GM12878 (cell line): ENCODE data around the gene NOC4L. TPM values are rescaled to one million over a fixed set of nuclear protein-coding genes. Genes with fewer than 3 reads are reported as not detected.

ENCODE experiments used
- ATAC-seq: fragments of 200-7000 bp; cut with Tn5 transposase; 3 replicates; pipeline ENCODE4 v1.9.1; 2020; ENCODE audit warnings: mild to moderate bottlenecking, moderate library complexity
- BruUV-seq: library from RNA; stranded (reverse); fragments of 400-500 nt; replicated peaks from 2 replicates; lab custom pipeline; 2021; lab: Mats Ljungman, UMichigan
- CTCF ChIA-PET: fragments of 300-600 bp; sonication (Branson Sonifier 250); formaldehyde crosslinking; extraction: SDS; loops from one replicate; lab custom pipeline; 2021; ENCODE audit warnings: inconsistent platforms; lab: Yijun Ruan, JAX
- POLR2A ChIA-PET: fragments of 350-600 bp; formaldehyde crosslinking; extraction: SDS; loops from one replicate; lab custom pipeline; 2021; ENCODE audit warnings: inconsistent platforms; lab: Charles Lee
- RAD21 ChIA-PET: fragments of 300-600 bp; sonication (Branson Sonifier 250); formaldehyde crosslinking; loops from one replicate; lab custom pipeline; 2023; ENCODE audit warnings: antibody characterized with exemption; ENCODE audit not compliant: unreplicated experiment; lab: Charles Lee
- SMC1A ChIA-PET: fragments of 300-600 bp; sonication (Branson Sonifier 250); formaldehyde crosslinking; loops from one replicate; lab custom pipeline; 2023; ENCODE audit not compliant: unreplicated experiment, uncharacterized antibody; lab: Charles Lee
- DNase-seq: peaks from one replicate; pipeline ENCODE4 v3.0.0-alpha.2; 2011; ENCODE audit warnings: low read depth, low spot score
- FAIRE-seq: peaks from 3 replicates; lab custom pipeline; 2011; peaks lifted over from hg19 to GRCh38; lab: Jason Lieb, UNC
- H2AFZ ChIP-seq: 2 replicates; pipeline ENCODE4 v1.6.0; 2011; ENCODE audit warnings: low read depth, low read length, control low read depth; ENCODE audit not compliant: control insufficient read depth
- H3K27ac ChIP-seq: 2 replicates; pipeline ENCODE4 v1.5.1; 2011; ENCODE audit warnings: control low read depth; ENCODE audit not compliant: control insufficient read depth, insufficient read depth
- H3K27me3 ChIP-seq, 2 experiments: replicated peaks in 1 of 2; 2 replicates each; pipeline versions ENCODE4 v1.6.0 to v1.6.1; 2011; ENCODE audit warnings: low read length in 1 of 2; ENCODE audit not compliant: control insufficient read depth in 2 of 2, insufficient read depth in 2 of 2
- H3K36me3 ChIP-seq, 2 experiments: 2 replicates each; pipeline ENCODE4 v1.5.1; 2011; ENCODE audit warnings: low read length in 1 of 2; ENCODE audit not compliant: control insufficient read depth in 2 of 2, insufficient read depth in 2 of 2
- H3K4me1 ChIP-seq: 2 replicates; pipeline ENCODE4 v1.6.1; 2011; ENCODE audit warnings: mild to moderate bottlenecking, low read length, moderate library complexity, mixed read lengths; ENCODE audit not compliant: control insufficient read depth, insufficient read depth
- H3K4me2 ChIP-seq: 2 replicates; pipeline ENCODE4 v1.6.0; 2011; ENCODE audit warnings: control low read depth; ENCODE audit not compliant: control insufficient read depth, insufficient read depth
- H3K4me3 ChIP-seq: fragments of 200-600 bp; sonication (generic); 2 replicates; pipeline ENCODE4 v1.5.1; 2016
- H3K79me2 ChIP-seq: 2 replicates; pipeline ENCODE4 v1.6.0; 2011; ENCODE audit warnings: low read length; ENCODE audit not compliant: control insufficient read depth, insufficient read depth
- H3K9ac ChIP-seq: 2 replicates; pipeline ENCODE4 v1.8.0; 2011; ENCODE audit warnings: low read length, control low read depth, mixed read lengths; ENCODE audit not compliant: control insufficient read depth, insufficient read depth
- H3K9me3 ChIP-seq: replicated peaks from 3 replicates; pipeline ENCODE4 v1.5.1; 2011; ENCODE audit warnings: mild to moderate bottlenecking, low read length; ENCODE audit not compliant: control insufficient read depth, insufficient read depth
- H4K20me1 ChIP-seq: 2 replicates; pipeline ENCODE4 v1.6.0; 2011; ENCODE audit not compliant: control insufficient read depth, insufficient read depth
- BMI1 ChIP-seq: fragments of 450-650 bp; IDR thresholded peaks from 2 replicates; pipeline ENCODE4 v1.6.1; 2016; ENCODE audit warnings: mild to moderate bottlenecking, moderate library complexity, borderline replicate concordance
- CEBPB ChIP-seq, 2 experiments: fragments of 150-350 bp in 1 of 2; IDR thresholded peaks; 2 replicates each; pipeline ENCODE4 v1.6.1; 2012 to 2014; ENCODE audit warnings: low read depth in 2 of 2, low read length in 2 of 2, borderline replicate concordance in 1 of 2, inconsistent platforms in 1 of 2
- CREB1 ChIP-seq: IDR thresholded peaks from 2 replicates; pipeline ENCODE4 v1.6.1; 2012; ENCODE audit warnings: low read depth, mild to moderate bottlenecking, inconsistent platforms
- EZH2 ChIP-seq: IDR thresholded peaks from 2 replicates; pipeline ENCODE4 v1.6.1; 2012; ENCODE audit warnings: low read depth, mild to moderate bottlenecking, control low read depth, inconsistent platforms, low read length, borderline replicate concordance; ENCODE audit not compliant: control insufficient read depth
- HDAC6 ChIP-seq: fragments of 200-600 bp; sonication (generic); IDR thresholded peaks from one replicate; pipeline ENCODE4 v1.8.0; 2017; ENCODE audit warnings: antibody characterized with exemption; ENCODE audit not compliant: unreplicated experiment
- KDM1A ChIP-seq: fragments of 200-600 bp; sonication (generic); IDR thresholded peaks from 2 replicates; pipeline ENCODE4 v1.6.1; 2016; ENCODE audit warnings: borderline replicate concordance
- NFYB ChIP-seq: IDR thresholded peaks from 2 replicates; pipeline ENCODE4 v1.6.1; 2011; ENCODE audit warnings: low read depth, mild to moderate bottlenecking, low read length, improper control_type of control experiment, moderate library complexity; ENCODE audit not compliant: insufficient read depth
- TBL1XR1 ChIP-seq: IDR thresholded peaks from 2 replicates; pipeline ENCODE4 v1.6.1; 2012; ENCODE audit warnings: low read depth, low read length, improper control_type of control experiment
- WGBS: methylation state at CpG from one replicate; pipeline ENCODE4 v1.1.6; 2016; ENCODE audit warnings: low lambda C conversion rate; ENCODE audit not compliant: insufficient replicate concordance, insufficient coverage; ENCODE audit errors: missing lambda C conversion rate; 5-methylcytosine and 5-hydroxymethylcytosine counted together
- in situ Hi-C: fragments of 300-500 bp; cut with MboI; formaldehyde crosslinking; loops from 9 replicates; pipeline ENCODE4 v1.14.3; 2018; ENCODE audit warnings: mixed read lengths
- intact Hi-C: fragments of 100-400 bp; cut with micrococcal nuclease; formaldehyde crosslinking; loops from one replicate; pipeline ENCODE4 v1.14.2; 2022; ENCODE audit not compliant: unreplicated experiment
- polyA plus RNA-seq, 11 experiments: library from polyadenylated mRNA; depleted of rRNA in 4 of 11; unstranded in 6 of 11; stranded (reverse) in 5 of 11; fragments of >200 nt; fragmentation: Nextera tagmentation in 4 of 11; fragmentation: Illumina TruSeq in 1 of 11; extraction: Ambion mirVana in 4 of 11; extraction: Trizol in 1 of 11; gene quantifications; 1 replicate in 1 of 11; 2 replicates in 10 of 11; pipeline versions ENCODE4 v1.2.1 to v1.2.3, GENCODE V29; 2011 to 2016; ENCODE audit warnings: inconsistent platforms in 2 of 11, missing spikeins in 2 of 11, low read depth in 1 of 11
- total RNA-seq, 4 experiments: library from RNA; depleted of rRNA in 3 of 4; stranded (reverse); fragments of >200 nt in 3 of 4; fragmentation: Illumina TruSeq in 1 of 4; extraction: Trizol in 1 of 4; gene quantifications; 2 replicates each; pipeline versions ENCODE4 v1.2.1 to v1.2.3, GENCODE V29; 2013 to 2021
- TF ChIP-seq, protein P1 (sequence below): IDR thresholded peaks from 2 replicates; pipeline ENCODE4 v1.6.1; 2011; ENCODE audit warnings: low read depth, low read length, improper control_type of control experiment, borderline replicate concordance
- TF ChIP-seq, protein P2 (sequence below): fragments of 450-650 bp; formaldehyde crosslinking; IDR thresholded peaks from 2 replicates; pipeline ENCODE4 v1.5.0; 2022; ENCODE audit warnings: mild to moderate bottlenecking, missing genetic modification characterization

The NOC4L gene
- total and polyA plus RNA-seq, 10 of the 15 experiments (the other 5 are each of a cell fraction or from before 2014, with no cell fraction given) = 0.72 to 68.2 (median 15.2) TPM

DNA sequence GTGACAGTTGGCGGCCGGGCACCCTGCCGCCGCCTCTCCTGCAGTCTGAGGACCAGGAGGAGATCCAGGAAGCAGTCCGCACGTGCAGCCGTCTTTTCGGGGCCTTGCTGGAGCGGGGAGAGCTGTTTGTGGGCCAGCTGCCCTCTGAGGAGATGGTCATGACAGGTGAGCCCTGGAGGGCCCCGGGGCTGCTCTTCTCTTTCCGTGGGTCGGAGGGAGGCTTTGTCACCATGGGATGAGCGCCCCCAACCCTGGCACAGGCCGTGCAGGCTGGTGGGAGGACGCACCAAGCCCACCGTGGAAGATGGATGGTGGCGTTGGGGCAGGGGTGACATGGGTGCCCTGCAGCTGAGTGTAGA lies 532 bp downstream of the NOC4L start (continued):
- no peak for TF ChIP-seq KDM1A
- TF ChIP-seq, all 136 proteins: peak for 0

DNA sequence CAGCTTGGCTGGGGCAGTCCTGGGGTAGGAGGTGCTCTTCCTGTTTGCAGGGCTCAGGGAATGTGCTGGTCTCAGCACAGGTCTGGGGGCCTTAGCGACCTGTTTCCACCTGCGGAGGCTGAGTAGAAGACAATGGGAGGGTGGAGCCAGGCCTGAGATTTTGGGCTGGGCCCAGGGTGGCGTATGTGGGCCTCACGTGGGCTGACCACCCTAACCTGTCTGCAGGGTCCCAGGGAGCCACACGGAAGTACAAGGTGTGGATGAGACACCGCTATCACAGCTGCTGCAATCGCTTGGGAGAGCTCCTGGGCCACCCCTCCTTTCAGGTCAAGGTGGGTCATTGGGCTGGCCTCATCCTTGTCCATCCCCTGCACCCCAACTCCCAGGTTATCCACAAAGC lies 1.1 kb downstream of the NOC4L start:
- no peak for DNase-seq
- Histone ChIP-seq H3K36me3 (peaks cover 3 to 14% of the 10 kb centered on the region in 2 experiments; a peak in 3 of 4 replicates), H3K9me3 (no peaks in the 10 kb centered on the region), H3K27me3 (no peaks in the 10 kb centered on the region), H3K27ac (no peak overlapping the region)
- no peak for FAIRE-seq
- ChIA-PET POLR2A (interaction anchor here (1.0 kb wide), 1 partner anchor 12 kb away, joined by 3 read pairs; no protein-coding TSS in a partner anchor), CTCF (interaction anchor here (0.7 kb wide), 1 partner anchor 8 kb away, joined by 4 read pairs; no protein-coding TSS in a partner anchor)
- no peak for ATAC-seq
- in situ Hi-C loops = no loop called here
- BruUV-seq = no TSS peak
- TF ChIP-seq NFYB = no peak
- TF ChIP-seq CREB1 = no peak
- no peak for TF ChIP-seq CEBPB (IDR thresholded peaks at IDR 0.05; ENCODE audit: borderline replicate concordance in 1 of 2, low read depth in 2 of 2, low read length in 2 of 2)
- TF ChIP-seq TBL1XR1 = no peak
- TF ChIP-seq, all 136 proteins: peak for 0
- 70% methylated on average over 7 of the region's 7 CpGs for WGBS
- intact Hi-C loops = no loop called here
- Histone ChIP-seq H3K79me2 (peaks cover 38% of the 10 kb centered on the region), H3K4me1 (peaks cover 11% of the 10 kb centered on the region), H3K4me2 (peak overlapping the region; percentile 89), H2AFZ (no peak overlapping the region), H3K9ac (peak overlapping the region; percentile 78; the same call in 1 of the 2 replicates), H4K20me1 (no peaks in the 10 kb centered on the region), H3K4me3 (peak overlapping the region; percentile 88)
- RAD21 ChIA-PET = no interaction called here
- SMC1A ChIA-PET = no interaction called here

DNA sequence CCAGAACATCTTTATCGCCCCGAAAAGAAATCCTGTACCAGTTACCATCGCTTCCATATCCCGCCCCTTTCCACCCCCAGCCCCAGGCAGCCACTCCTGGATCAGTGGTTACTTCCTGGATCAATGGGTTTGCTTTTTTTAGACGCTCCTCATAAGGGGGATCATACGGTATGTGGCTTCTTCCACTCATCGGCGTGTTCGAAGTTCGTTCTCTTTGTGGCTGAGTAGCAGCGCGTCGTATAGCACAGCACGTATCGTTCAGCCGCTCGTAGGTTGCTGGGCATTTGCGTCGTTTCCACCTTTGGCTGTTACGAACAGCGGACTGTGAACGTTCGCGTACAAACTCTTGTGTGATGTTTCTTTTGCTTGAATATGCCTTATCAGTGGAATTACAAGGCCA lies 1.8 kb downstream of the NOC4L start:
- SMC1A ChIA-PET = no interaction called here
- H3K79me2 ChIP-seq = peaks cover 38% of the 10 kb centered on the region
- POLR2A ChIA-PET = no interaction called here
- CTCF ChIA-PET = no interaction called here
- H2AFZ ChIP-seq = no peak overlapping the region
- no peaks in the 10 kb centered on the region for H3K9me3 ChIP-seq
- RAD21 ChIA-PET = no interaction called here
- H4K20me1 ChIP-seq = no peaks in the 10 kb centered on the region
- H3K9ac ChIP-seq = no peak overlapping the region
- no peak for FAIRE-seq
- BruUV-seq = no TSS peak
- DNase-seq = no peak
- H3K4me1 ChIP-seq = peaks cover 11% of the 10 kb centered on the region
- no peaks in the 10 kb centered on the region for H3K27me3 ChIP-seq
- no peak overlapping the region for H3K27ac ChIP-seq
- no peak overlapping the region for H3K4me3 ChIP-seq
- WGBS = 95% methylated on average over 24 of the region's 24 CpGs
- no peak for ATAC-seq
- intact Hi-C loops (no loop called here), in situ Hi-C loops (no loop called here)
- H3K36me3 ChIP-seq = peaks cover 0 to 8% of the 10 kb centered on the region in 2 experiments; a peak in 3 of 4 replicates
- peak overlapping the region; percentile 89; the same call in 1 of the 2 replicates for H3K4me2 ChIP-seq
- TF ChIP-seq BMI1 (no peak), EZH2 (no peak), HDAC6 (no peak)
- TF ChIP-seq, protein P1, sequence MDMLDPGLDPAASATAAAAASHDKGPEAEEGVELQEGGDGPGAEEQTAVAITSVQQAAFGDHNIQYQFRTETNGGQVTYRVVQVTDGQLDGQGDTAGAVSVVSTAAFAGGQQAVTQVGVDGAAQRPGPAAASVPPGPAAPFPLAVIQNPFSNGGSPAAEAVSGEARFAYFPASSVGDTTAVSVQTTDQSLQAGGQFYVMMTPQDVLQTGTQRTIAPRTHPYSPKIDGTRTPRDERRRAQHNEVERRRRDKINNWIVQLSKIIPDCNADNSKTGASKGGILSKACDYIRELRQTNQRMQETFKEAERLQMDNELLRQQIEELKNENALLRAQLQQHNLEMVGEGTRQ = no peak
- TF ChIP-seq, protein P2, sequence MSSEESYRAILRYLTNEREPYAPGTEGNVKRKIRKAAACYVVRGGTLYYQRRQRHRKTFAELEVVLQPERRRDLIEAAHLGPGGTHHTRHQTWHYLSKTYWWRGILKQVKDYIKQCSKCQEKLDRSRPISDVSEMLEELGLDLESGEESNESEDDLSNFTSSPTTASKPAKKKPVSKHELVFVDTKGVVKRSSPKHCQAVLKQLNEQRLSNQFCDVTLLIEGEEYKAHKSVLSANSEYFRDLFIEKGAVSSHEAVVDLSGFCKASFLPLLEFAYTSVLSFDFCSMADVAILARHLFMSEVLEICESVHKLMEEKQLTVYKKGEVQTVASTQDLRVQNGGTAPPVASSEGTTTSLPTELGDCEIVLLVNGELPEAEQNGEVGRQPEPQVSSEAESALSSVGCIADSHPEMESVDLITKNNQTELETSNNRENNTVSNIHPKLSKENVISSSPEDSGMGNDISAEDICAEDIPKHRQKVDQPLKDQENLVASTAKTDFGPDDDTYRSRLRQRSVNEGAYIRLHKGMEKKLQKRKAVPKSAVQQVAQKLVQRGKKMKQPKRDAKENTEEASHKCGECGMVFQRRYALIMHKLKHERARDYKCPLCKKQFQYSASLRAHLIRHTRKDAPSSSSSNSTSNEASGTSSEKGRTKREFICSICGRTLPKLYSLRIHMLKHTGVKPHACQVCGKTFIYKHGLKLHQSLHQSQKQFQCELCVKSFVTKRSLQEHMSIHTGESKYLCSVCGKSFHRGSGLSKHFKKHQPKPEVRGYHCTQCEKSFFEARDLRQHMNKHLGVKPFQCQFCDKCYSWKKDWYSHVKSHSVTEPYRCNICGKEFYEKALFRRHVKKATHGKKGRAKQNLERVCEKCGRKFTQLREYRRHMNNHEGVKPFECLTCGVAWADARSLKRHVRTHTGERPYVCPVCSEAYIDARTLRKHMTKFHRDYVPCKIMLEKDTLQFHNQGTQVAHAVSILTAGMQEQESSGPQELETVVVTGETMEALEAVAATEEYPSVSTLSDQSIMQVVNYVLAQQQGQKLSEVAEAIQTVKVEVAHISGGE (CRISPR knock-in tag) = no peak
